Neural crest cell (in vitro differentiated cells): ENCODE data around the gene SPOCK1. TPM values are rescaled to one million over a fixed set of nuclear protein-coding genes. Genes with fewer than 3 reads are reported as not detected.
A peak's percentile ranks its signal among the peaks of the same experiment; 100 is the strongest.

ENCODE experiments used
- DNase-seq: peaks from one replicate; pipeline ENCODE4 v3.0.0; 2021; ENCODE audit warnings: low read depth, mixed read lengths, low spot score
- H3K27ac Mint-ChIP-seq: one replicate; pipeline ENCODE4 v1.8.0; 2021; ENCODE audit warnings: mild to moderate bottlenecking, mixed read lengths; ENCODE audit not compliant: unreplicated experiment
- H3K27me3 Mint-ChIP-seq: 2 replicates; pipeline ENCODE4 v1.8.0; 2021; ENCODE audit warnings: low read depth, mild to moderate bottlenecking, mixed read lengths
- H3K36me3 Mint-ChIP-seq: 2 replicates; pipeline ENCODE4 v1.8.0; 2021; ENCODE audit warnings: low read depth, mild to moderate bottlenecking, mixed read lengths
- H3K4me1 Mint-ChIP-seq: 2 replicates; pipeline ENCODE4 v1.8.0; 2021; ENCODE audit warnings: mixed read lengths
- H3K4me3 Mint-ChIP-seq: one replicate; pipeline ENCODE4 v1.8.0; 2021; ENCODE audit warnings: mild to moderate bottlenecking, mixed read lengths
- H3K9me3 Mint-ChIP-seq: 2 replicates; pipeline ENCODE4 v1.8.0; 2021; ENCODE audit warnings: mixed read lengths
- CTCF ChIP-seq: fragments of 200-600 bp; sonication (generic); conservative IDR thresholded peaks from 2 replicates; pipeline ENCODE4 v1.5.0; 2021; ENCODE audit warnings: antibody characterized with exemption, mild to moderate bottlenecking
- total RNA-seq: library from RNA; stranded (reverse); gene quantifications from 2 replicates; pipeline ENCODE4 v1.2.1, GENCODE V29; 2021

SPOCK1 gene
- total RNA-seq, 1 donor from 2014 or later: 89.7 TPM

GRCh38 chr5:137022725-137023124 lies 476.4 kb downstream of the SPOCK1 start:
- Mint-ChIP-seq H3K4me3 (no peak overlapping the region), H3K4me1 (no peaks in the 10 kb centered on the region), H3K9me3 (no peaks in the 10 kb centered on the region), H3K27me3 (no peaks in the 10 kb centered on the region), H3K36me3 (no peaks in the 10 kb centered on the region), H3K27ac (no peak overlapping the region)
- no peak for TF ChIP-seq CTCF
- no peak for DNase-seq

GRCh38 chr5:137022043-137022442 lies 477.1 kb downstream of the SPOCK1 start:
- no peak for DNase-seq
- Mint-ChIP-seq H3K4me3 (no peak overlapping the region), H3K27ac (no peak overlapping the region), H3K4me1 (no peaks in the 10 kb centered on the region), H3K9me3 (no peaks in the 10 kb centered on the region), H3K27me3 (no peaks in the 10 kb centered on the region), H3K36me3 (no peaks in the 10 kb centered on the region)
- TF ChIP-seq CTCF: no peak

DNA sequence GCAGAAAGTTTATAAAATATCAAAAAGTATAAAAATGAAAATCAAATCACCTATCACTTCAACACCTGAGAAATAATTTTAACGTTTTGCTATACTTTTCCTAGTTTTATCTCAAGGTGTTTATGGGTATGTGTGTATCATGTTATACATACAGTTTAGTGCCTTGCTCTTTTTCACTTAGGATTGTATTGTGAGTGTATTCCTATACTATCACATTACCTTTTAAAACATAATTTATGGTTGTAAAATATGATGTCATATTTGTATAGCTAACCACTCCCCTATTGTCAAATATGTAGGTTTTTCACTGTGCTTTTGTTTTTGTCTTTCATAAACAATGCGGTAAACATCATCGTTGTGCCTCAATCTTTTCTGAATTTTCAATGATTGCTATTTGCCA lies 479.9 kb downstream of the SPOCK1 start:
- Mint-ChIP-seq H3K4me1 (no peaks in the 10 kb centered on the region), H3K9me3 (no peaks in the 10 kb centered on the region), H3K4me3 (no peak overlapping the region), H3K36me3 (no peaks in the 10 kb centered on the region), H3K27me3 (no peaks in the 10 kb centered on the region), H3K27ac (no peak overlapping the region)
- no peak for TF ChIP-seq CTCF
- no peak for DNase-seq

DNA sequence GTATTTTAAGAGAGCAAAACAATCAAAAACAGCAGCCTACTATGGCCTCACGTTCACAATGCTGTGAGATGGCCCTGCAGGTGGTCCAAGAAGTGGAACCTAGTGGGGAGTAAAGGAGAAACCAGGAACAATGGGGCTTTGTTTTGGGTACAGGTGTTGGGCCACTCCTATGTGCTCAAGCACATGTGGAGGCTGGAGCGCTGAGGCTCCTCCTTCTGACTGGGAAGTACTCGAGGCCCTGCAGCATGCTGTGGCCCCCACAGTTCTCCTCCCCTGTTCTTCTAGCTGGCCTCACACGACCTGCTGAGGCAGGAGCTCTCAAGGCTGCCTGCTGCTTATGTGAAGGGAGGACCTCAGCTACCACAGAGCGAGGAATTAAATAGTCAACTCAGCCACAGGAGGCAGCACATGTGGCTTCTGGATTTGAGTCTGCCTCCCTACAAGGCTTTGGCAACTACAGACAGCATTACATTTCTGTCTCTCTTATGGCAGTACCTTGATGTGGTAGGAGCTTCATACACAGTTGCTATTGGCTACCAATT lies 482.3 kb downstream of the SPOCK1 start:
- Mint-ChIP-seq H3K27me3 (no peaks in the 10 kb centered on the region), H3K4me1 (no peaks in the 10 kb centered on the region), H3K36me3 (no peaks in the 10 kb centered on the region), H3K4me3 (no peak overlapping the region), H3K27ac (no peak overlapping the region), H3K9me3 (no peaks in the 10 kb centered on the region)
- peak; percentile 15 for TF ChIP-seq CTCF
- no peak for DNase-seq

- Mint-ChIP-seq H3K36me3 (no peaks in the 10 kb centered on the region), H3K9me3 (no peaks in the 10 kb centered on the region), H3K4me1 (no peaks in the 10 kb centered on the region), H3K27ac (no peak overlapping the region), H3K4me3 (no peak overlapping the region), H3K27me3 (no peaks in the 10 kb centered on the region)
- TF ChIP-seq CTCF: no peak
- DNase-seq: no peak
These were observed 483.5 kb downstream of the SPOCK1 start for GRCh38 chr5:137015540-137016116.
